Caco-2 (cell line): ENCODE data around the gene CHKA. TPM values are rescaled to one million over a fixed set of nuclear protein-coding genes. Genes with fewer than 3 reads are reported as not detected.

Experiments
- BruUV-seq: library from RNA; stranded (reverse); fragments of 400-500 nt; replicated peaks from 2 replicates; lab custom pipeline; 2021; lab: Mats Ljungman, UMichigan
- CTCF ChIA-PET: fragments of 300-600 bp; sonication (Branson Sonifier 250); formaldehyde crosslinking; loops from one replicate; lab custom pipeline; 2022; ENCODE audit warnings: antibody characterized with exemption; lab: Charles Lee
- POLR2A ChIA-PET: fragments of 300-600 bp; sonication (Branson Sonifier 250); formaldehyde crosslinking; loops from one replicate; lab custom pipeline; 2022; ENCODE audit warnings: antibody characterized with exemption; lab: Charles Lee
- DNase-seq, 2 experiments: peaks; one replicate each; pipeline versions ENCODE4 v3.0.0 to v3.0.0-alpha.2; 2020 to 2022
- H3K27me3 ChIP-seq: replicated peaks from 2 replicates; pipeline ENCODE4 v1.6.0; 2011; ENCODE audit warnings: low read length; ENCODE audit not compliant: control insufficient read depth, insufficient read depth
- H3K36me3 ChIP-seq: 2 replicates; pipeline ENCODE4 v1.5.1; 2011; ENCODE audit warnings: low read length; ENCODE audit not compliant: control insufficient read depth, insufficient read depth
- H3K4me1 ChIP-seq: fragments of 250-450 bp; sonication (Bioruptor Pico); 2 replicates; pipeline ENCODE4 v1.5.1; 2020; ENCODE audit warnings: mild to moderate bottlenecking
- H3K4me3 ChIP-seq: 2 replicates; pipeline ENCODE4 v1.5.1; 2011; ENCODE audit warnings: low read depth, mild to moderate bottlenecking, control low read depth, low read length
- H3K9me3 ChIP-seq: fragments of 250-450 bp; sonication (Bioruptor Pico); 2 replicates; pipeline ENCODE4 v1.5.1; 2020; ENCODE audit warnings: mild to moderate bottlenecking, moderate library complexity
- H3K27ac Mint-ChIP-seq: one replicate; pipeline ENCODE4 v1.8.0; 2022; ENCODE audit warnings: mixed read lengths; ENCODE audit not compliant: unreplicated experiment
- H3K27me3 Mint-ChIP-seq: one replicate; pipeline ENCODE4 v1.8.0; 2022; ENCODE audit warnings: mixed read lengths; ENCODE audit not compliant: insufficient read depth, unreplicated experiment
- H3K36me3 Mint-ChIP-seq: one replicate; pipeline ENCODE4 v1.8.0; 2022; ENCODE audit warnings: mild to moderate bottlenecking, mixed read lengths; ENCODE audit not compliant: insufficient read depth, unreplicated experiment
- H3K4me1 Mint-ChIP-seq: one replicate; pipeline ENCODE4 v1.8.0; 2022; ENCODE audit warnings: low read depth, mixed read lengths; ENCODE audit not compliant: unreplicated experiment
- H3K4me3 Mint-ChIP-seq: one replicate; pipeline ENCODE4 v1.8.0; 2022; ENCODE audit warnings: mild to moderate bottlenecking, moderate library complexity, mixed read lengths; ENCODE audit not compliant: unreplicated experiment
- H3K9me3 Mint-ChIP-seq: one replicate; pipeline ENCODE4 v1.8.0; 2022; ENCODE audit warnings: mixed read lengths; ENCODE audit not compliant: unreplicated experiment
- intact Hi-C: fragments of 100-400 bp; cut with micrococcal nuclease; formaldehyde crosslinking; loops from one replicate; pipeline ENCODE4 v1.10.0; 2022; ENCODE audit not compliant: unreplicated experiment
- total RNA-seq: library from RNA; stranded (reverse); gene quantifications from 2 replicates; pipeline ENCODE4 v1.2.3, GENCODE V29; 2022
- TF ChIP-seq, protein P1 (sequence below), 2 experiments: fragments of 200-600 bp in 1 of 2; IDR thresholded peaks; 1 replicate in 1 of 2; 2 replicates in 1 of 2; pipeline versions ENCODE4 v1.5.1 to v1.8.0; 2011 to 2022; ENCODE audit warnings: antibody characterized with exemption in 1 of 2, control low read depth in 1 of 2, inconsistent platforms in 1 of 2, low read depth in 1 of 2, low read length in 1 of 2, mild to moderate bottlenecking in 1 of 2, moderate library complexity in 1 of 2; ENCODE audit not compliant: insufficient read depth in 1 of 2, severe bottlenecking in 1 of 2, unreplicated experiment in 1 of 2

Gene CHKA
- total RNA-seq, 1 experiment from 2014 or later = 169 TPM

- Mint-ChIP-seq H3K4me1 (peaks cover 14% of the 10 kb centered on the region), H3K36me3 (peaks cover 44% of the 10 kb centered on the region), H3K4me3 (no peak overlapping the region), H3K27ac (peak overlapping the region; percentile 79), H3K27me3 (no peaks in the 10 kb centered on the region), H3K9me3 (peaks cover 49% of the 10 kb centered on the region)
- ChIA-PET CTCF (no interaction called here), POLR2A (no interaction called here)
- Histone ChIP-seq H3K9me3 (peaks cover 43% of the 10 kb centered on the region), H3K36me3 (no peaks in the 10 kb centered on the region), H3K4me3 (no peak overlapping the region), H3K27me3 (no peaks in the 10 kb centered on the region), H3K4me1 (peaks cover 44% of the 10 kb centered on the region)
- no peak for DNase-seq
- TF ChIP-seq, protein P1, sequence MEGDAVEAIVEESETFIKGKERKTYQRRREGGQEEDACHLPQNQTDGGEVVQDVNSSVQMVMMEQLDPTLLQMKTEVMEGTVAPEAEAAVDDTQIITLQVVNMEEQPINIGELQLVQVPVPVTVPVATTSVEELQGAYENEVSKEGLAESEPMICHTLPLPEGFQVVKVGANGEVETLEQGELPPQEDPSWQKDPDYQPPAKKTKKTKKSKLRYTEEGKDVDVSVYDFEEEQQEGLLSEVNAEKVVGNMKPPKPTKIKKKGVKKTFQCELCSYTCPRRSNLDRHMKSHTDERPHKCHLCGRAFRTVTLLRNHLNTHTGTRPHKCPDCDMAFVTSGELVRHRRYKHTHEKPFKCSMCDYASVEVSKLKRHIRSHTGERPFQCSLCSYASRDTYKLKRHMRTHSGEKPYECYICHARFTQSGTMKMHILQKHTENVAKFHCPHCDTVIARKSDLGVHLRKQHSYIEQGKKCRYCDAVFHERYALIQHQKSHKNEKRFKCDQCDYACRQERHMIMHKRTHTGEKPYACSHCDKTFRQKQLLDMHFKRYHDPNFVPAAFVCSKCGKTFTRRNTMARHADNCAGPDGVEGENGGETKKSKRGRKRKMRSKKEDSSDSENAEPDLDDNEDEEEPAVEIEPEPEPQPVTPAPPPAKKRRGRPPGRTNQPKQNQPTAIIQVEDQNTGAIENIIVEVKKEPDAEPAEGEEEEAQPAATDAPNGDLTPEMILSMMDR (IDR thresholded peaks at IDR 0.05; ENCODE audit: insufficient read depth in 1 of 2, low read depth in 1 of 2, low read length in 1 of 2, severe bottlenecking in 1 of 2, unreplicated experiment in 1 of 2) = no peak
- BruUV-seq = no TSS peak
- intact Hi-C loops = no loop called here
Observed at GRCh38 chr11:68130121-68130520, 8.9 kb upstream of the CHKA start.

- ChIA-PET POLR2A (interaction anchor here (0.5 to 2.0 kb wide), 5 partner anchors 9 to 143 kb away, joined by 3 to 30 read pairs (median 4); partner anchors contain the start of gene C11orf24), CTCF (interaction anchor here (0.7 to 2.1 kb wide), 6 partner anchors 9 to 118 kb away, joined by 3 to 9 read pairs (median 5); partner anchors contain the start of gene ALDH3B1)
Observed at GRCh38 chr11:68128682-68129327, 7.6 kb upstream of the CHKA start.

More at GRCh38 chr11:68128682-68129327, 7.6 kb upstream of the CHKA start:
- Mint-ChIP-seq H3K27ac (peak overlapping the region; percentile 79), H3K4me1 (peaks cover 18% of the 10 kb centered on the region), H3K27me3 (no peaks in the 10 kb centered on the region), H3K4me3 (peak overlapping the region; percentile 67), H3K36me3 (peaks cover 35% of the 10 kb centered on the region), H3K9me3 (peaks cover 36% of the 10 kb centered on the region)
- peaks cover 32% of the 10 kb centered on the region for H3K9me3 ChIP-seq
- no peaks in the 10 kb centered on the region for H3K27me3 ChIP-seq
- no peaks in the 10 kb centered on the region for H3K36me3 ChIP-seq
- intact Hi-C loops = loop anchor here (1.0 to 10.0 kb wide), 2 partner anchors 18 to 166 kb away; no protein-coding TSS in a partner anchor
- BruUV-seq = TSS peak; percentile 28
- TF ChIP-seq, protein P1 (IDR thresholded peaks at IDR 0.05; ENCODE audit: insufficient read depth in 1 of 2, low read depth in 1 of 2, low read length in 1 of 2, severe bottlenecking in 1 of 2, unreplicated experiment in 1 of 2) = no peak
- H3K4me3 ChIP-seq = peak overlapping the region; percentile 40
- peaks cover 56% of the 10 kb centered on the region for H3K4me1 ChIP-seq
- DNase-seq = peak; percentile 92 to 97
